Heart right ventricle (tissue), 16 donors: ENCODE results near the gene WWP2. TPM values are rescaled to one million over a fixed set of nuclear protein-coding genes. Genes with fewer than 3 reads are reported as not detected.
"Not testable (repeated sequence)": the region's sequence is repeated elsewhere in the genome, so short reads cannot be mapped to it uniquely, and the experiment has no call there.

Experiments used
- ATAC-seq, 8 donors: fragments of 200-7000 bp; cut with Tn5 transposase; one replicate each; pipeline ENCODE4 v1.9.1; 2020; ENCODE audit warnings: mild to moderate bottlenecking in 8 of 8, moderate library complexity in 8 of 8, moderate number of reproducible peaks in 1 of 8
- DNase-seq, 2 donors: peaks; one replicate each; pipeline ENCODE4 v3.0.0-alpha.2; 2020
- H3K27ac ChIP-seq, 10 donors: fragments of 200-600 bp; sonication (generic) in 2 of 10; one replicate each; pipeline versions ENCODE4 v1.5.0 to v1.8.0; 2020 to 2022; ENCODE audit warnings: mild to moderate bottlenecking in 3 of 10
- H3K27me3 ChIP-seq, 7 donors: fragments of 200-600 bp; one replicate each; pipeline ENCODE4 v1.8.0; 2021 to 2022; ENCODE audit warnings: mild to moderate bottlenecking in 2 of 7
- H3K36me3 ChIP-seq, 9 donors: fragments of 200-600 bp; sonication (generic) in 1 of 9; one replicate each; pipeline versions ENCODE4 v1.5.0 to v1.8.0; 2020 to 2022; ENCODE audit warnings: mild to moderate bottlenecking in 2 of 9
- H3K4me1 ChIP-seq, 9 donors: fragments of 200-600 bp; sonication (generic) in 1 of 9; one replicate each; pipeline versions ENCODE4 v1.5.0 to v1.8.0; 2020 to 2022; ENCODE audit warnings: mild to moderate bottlenecking in 4 of 9
- H3K4me3 ChIP-seq, 10 donors: fragments of 200-600 bp; sonication (generic) in 2 of 10; one replicate each; pipeline versions ENCODE4 v1.5.0 to v1.8.0; 2020 to 2022; ENCODE audit warnings: mild to moderate bottlenecking in 7 of 10, moderate library complexity in 2 of 10
- H3K9me3 ChIP-seq, 11 donors: fragments of 200-600 bp in 10 of 11; sonication (generic) in 2 of 11; one replicate each; pipeline versions ENCODE4 v1.5.0 to v1.8.0; 2013 to 2022; ENCODE audit warnings: mild to moderate bottlenecking in 2 of 11, control low read depth in 1 of 11, moderate library complexity in 1 of 11
- CTCF ChIP-seq, 9 donors: fragments of 200-600 bp; sonication (generic) in 2 of 9; IDR thresholded peaks; one replicate each; pipeline versions ENCODE4 v1.5.0 to v1.8.0; 2021 to 2022; ENCODE audit warnings: antibody characterized with exemption in 9 of 9, mild to moderate bottlenecking in 5 of 9, moderate library complexity in 1 of 9
- WGBS, 2 donors: extraction: QIAGEN DNeasy Blood & Tissue Kit; methylation state at CpG; one replicate each; pipeline ENCODE4 v1.1.7; 2013; ENCODE audit warnings: inconsistent platforms in 1 of 2; 5-methylcytosine and 5-hydroxymethylcytosine counted together
- intact Hi-C, 10 donors: fragments of 100-400 bp; cut with DNase I; formaldehyde crosslinking; loops; one replicate each; pipeline versions ENCODE4 v1.11.1 to v1.14.2; 2022
- polyA plus RNA-seq, 2 donors: library from polyadenylated mRNA; stranded (reverse); fragments of 200-250 nt; gene quantifications; one replicate each; pipeline ENCODE4 v1.2.3, GENCODE V29; 2013
- total RNA-seq, 10 donors: library from RNA; stranded (reverse); fragmentation: NEBNext Ultra II Directional in 3 of 10; extraction: Animal tissue kit (Norgen Biotek cat#: 25700) in 3 of 10; gene quantifications; one replicate each; pipeline versions ENCODE4 v1.2.1 to v1.2.4, GENCODE V29; 2021 to 2023
- donor health status: Arrhythmogenic right ventricular cardiomyopathy.
- donor health status: ischemic (EF 13 %, LVEDD 7.1; RV severe dilation, severe dysfunction).
- donor health status: healthy with polysubstance abuse.
- donor health status: DM: no; HTN: yes; CAD: no.
- donor health status: DM: no; HTN: no; CAD: no.
- donor health status: ischemic (EF 25% LVEDD 6.9; RV normal size, moderate dysfunction).
- donor health status: ischemic (EF 25% LVEDD 5.7; RV mildly dilated, moderate dysfunction).
- donor health status: healthy.
- donor health status: DM: yes; HTN: yes; CAD: no.
- donor health status: Ischemic cardiomyopathy.
- donor health status: ischemic (EF 35%, LVEDD 5.7; RV mildly dilated, moderate dysfunction).
- donor health status: nonischemic (EF 11% LVEDD 7.7; RV severe dilation, severe dysfunction).
- donor health status: DM: yes; HTN: yes; CAD: no.
- donor health status: PGD.
- donor health status: ischemic (EF 29% LVEDD 5.4; RV normal size, mild dysfunction).
- donor health status: nonischemic (EF 23%, LVEDD 6.1; RV moderate dilation, normal function).

The WWP2 gene
- total and polyA plus RNA-seq, 12 donors: 9.0 to 31.1 (median 20.7) TPM

DNA sequence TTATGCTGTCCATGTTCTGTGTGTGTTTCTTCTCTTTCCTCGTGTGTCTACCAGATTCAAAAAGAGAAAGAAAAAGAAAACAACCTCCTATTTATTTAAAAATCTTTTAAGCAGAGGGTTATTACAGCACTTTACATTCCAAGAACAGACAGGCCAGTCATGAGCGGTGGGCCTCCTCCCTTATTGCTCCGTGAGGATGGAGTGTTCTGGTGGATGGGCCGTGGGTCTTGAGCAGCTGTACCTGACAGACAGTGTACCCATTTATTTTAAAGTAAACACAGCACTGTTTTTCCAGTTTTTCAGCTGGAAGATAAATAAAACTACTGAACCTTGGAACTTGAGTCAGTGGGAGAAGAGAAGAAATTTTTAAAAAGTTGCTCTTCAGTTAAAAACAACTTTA, 52.4 kb downstream of the WWP2 start:
- WGBS, 2 donors: 91 to 94% methylated on average over 4 of the region's 4 CpGs
- ATAC-seq (no peak), DNase-seq (no peak)
- H3K9me3 ChIP-seq: peaks cover 0 to 9% (median 0%) of the 10 kb centered on the region in 11 donors
- no peaks in the 10 kb centered on the region for H3K27me3 ChIP-seq
- H3K36me3 ChIP-seq: peaks cover 0 to 50% (median 5%) of the 10 kb centered on the region in 9 donors
- no peak for TF ChIP-seq CTCF (IDR thresholded peaks at IDR 0.05)
- no peaks in the 10 kb centered on the region for H3K4me1 ChIP-seq
- intact Hi-C loops: no loop called here
- H3K4me3 ChIP-seq: no peak overlapping the region
- no peak overlapping the region for H3K27ac ChIP-seq

GRCh38 chr16:69815216-69815883, 53.2 kb downstream of the WWP2 start:
- H3K4me3 ChIP-seq, DNase-seq, H3K27ac ChIP-seq, H3K9me3 ChIP-seq, intact Hi-C loops, H3K4me1 ChIP-seq, H3K27me3 ChIP-seq: not testable (repeated sequence)
- peaks cover 0 to 53% (median 5%) of the 10 kb centered on the region in 9 donors for H3K36me3 ChIP-seq
- WGBS, 2 donors: 86 to 87% methylated on average over 15 of the region's 15 CpGs
- peak in 1 of 8 donors; percentile 60 for ATAC-seq

DNA sequence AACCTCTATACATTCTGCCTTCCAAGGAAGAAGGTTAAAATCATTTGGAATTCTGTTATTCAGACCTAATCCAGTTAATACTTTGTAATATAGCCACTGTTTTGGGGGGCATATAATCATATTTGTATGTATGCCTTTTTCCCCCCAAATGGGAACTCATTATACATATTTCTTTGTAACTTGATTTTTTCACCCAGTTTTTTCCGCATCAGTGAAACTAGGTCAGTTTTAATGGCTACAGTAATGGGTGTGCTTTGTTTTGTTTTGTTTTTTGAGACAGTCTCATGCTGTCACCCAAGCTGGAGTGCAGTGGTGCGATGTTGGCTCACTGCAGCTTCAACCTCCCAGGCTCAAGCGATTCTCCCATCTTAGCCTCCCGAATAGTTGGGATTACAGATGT, 54.9 kb downstream of the WWP2 start:
- Histone ChIP-seq H3K27me3 (no peaks in the 10 kb centered on the region), H3K27ac (no peak overlapping the region), H3K9me3 (peaks cover 0 to 9% (median 0%) of the 10 kb centered on the region in 11 donors), H3K4me3 (no peak overlapping the region), H3K36me3 (peaks cover 0 to 59% (median 5%) of the 10 kb centered on the region in 9 donors), H3K4me1 (peaks cover 0 to 3% (median 0%) of the 10 kb centered on the region in 9 donors)
- DNase-seq (no peak), ATAC-seq (no peak)
- WGBS, 2 donors: 99% methylated on average over 4 of the region's 4 CpGs
- TF ChIP-seq CTCF (IDR thresholded peaks at IDR 0.05): no peak
- intact Hi-C loops: no loop called here

GRCh38 chr16:69818891-69819545, 56.9 kb downstream of the WWP2 start:
- no peak for ATAC-seq
- intact Hi-C loops: no loop called here
- Histone ChIP-seq H3K27ac (no peak overlapping the region), H3K9me3 (peaks cover 0 to 5% (median 0%) of the 10 kb centered on the region in 11 donors), H3K4me3 (no peak overlapping the region), H3K4me1 (peaks cover 0 to 14% (median 9%) of the 10 kb centered on the region in 9 donors), H3K36me3 (peaks cover 0 to 56% (median under 1%) of the 10 kb centered on the region in 9 donors), H3K27me3 (no peaks in the 10 kb centered on the region)
- no peak for TF ChIP-seq CTCF (IDR thresholded peaks at IDR 0.05)
- DNase-seq: no peak
- 87 to 92% methylated on average over 8 of the region's 8 CpGs for WGBS, 2 donors
